SK-N-SH (cell line): ENCODE measurements around the gene ENTR1.

Experiments
- FOXJ3 ChIP-seq: sonication (generic); formaldehyde crosslinking; IDR thresholded peaks from 2 replicates; pipeline ENCODE4 v1.5.1; 2020; ENCODE audit warnings: mild to moderate bottlenecking, missing genetic modification reagents
- RFX5 ChIP-seq: IDR thresholded peaks from 2 replicates; pipeline ENCODE4 v1.6.1; 2012; ENCODE audit warnings: mild to moderate bottlenecking, improper control_type of control experiment, low read length
- SIN3A ChIP-seq: IDR thresholded peaks from 2 replicates; pipeline ENCODE4 v1.6.1; 2012; ENCODE audit warnings: low read depth, mild to moderate bottlenecking, low read length, moderate library complexity, borderline replicate concordance
- TF ChIP-seq, protein P1 (sequence below): fragments of 200-600 bp; sonication (generic); IDR thresholded peaks from 2 replicates; pipeline ENCODE4 v1.6.1; 2017; ENCODE audit warnings: antibody characterized with exemption, mild to moderate bottlenecking, moderate library complexity

DNA sequence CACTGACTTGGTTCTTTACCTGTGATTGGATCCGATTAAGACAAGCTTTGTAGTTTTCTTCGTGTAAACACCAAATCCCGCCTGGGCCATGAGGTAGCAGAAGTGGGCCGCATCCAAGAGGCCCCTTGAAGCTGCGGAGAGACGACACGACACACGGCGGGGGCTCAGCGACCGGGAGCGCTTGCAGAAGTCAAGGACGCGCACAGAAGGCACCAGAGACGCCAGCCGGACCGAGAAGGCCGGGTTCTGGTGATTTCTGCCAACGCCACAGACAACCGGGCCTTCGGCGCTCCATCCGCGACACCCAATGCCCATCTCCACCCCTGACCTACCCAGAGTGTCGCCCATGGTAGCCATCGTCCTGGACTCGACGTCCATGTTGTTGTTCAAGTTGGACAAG, 49.0 kb upstream of the ENTR1 start:
- TF ChIP-seq, protein P1, sequence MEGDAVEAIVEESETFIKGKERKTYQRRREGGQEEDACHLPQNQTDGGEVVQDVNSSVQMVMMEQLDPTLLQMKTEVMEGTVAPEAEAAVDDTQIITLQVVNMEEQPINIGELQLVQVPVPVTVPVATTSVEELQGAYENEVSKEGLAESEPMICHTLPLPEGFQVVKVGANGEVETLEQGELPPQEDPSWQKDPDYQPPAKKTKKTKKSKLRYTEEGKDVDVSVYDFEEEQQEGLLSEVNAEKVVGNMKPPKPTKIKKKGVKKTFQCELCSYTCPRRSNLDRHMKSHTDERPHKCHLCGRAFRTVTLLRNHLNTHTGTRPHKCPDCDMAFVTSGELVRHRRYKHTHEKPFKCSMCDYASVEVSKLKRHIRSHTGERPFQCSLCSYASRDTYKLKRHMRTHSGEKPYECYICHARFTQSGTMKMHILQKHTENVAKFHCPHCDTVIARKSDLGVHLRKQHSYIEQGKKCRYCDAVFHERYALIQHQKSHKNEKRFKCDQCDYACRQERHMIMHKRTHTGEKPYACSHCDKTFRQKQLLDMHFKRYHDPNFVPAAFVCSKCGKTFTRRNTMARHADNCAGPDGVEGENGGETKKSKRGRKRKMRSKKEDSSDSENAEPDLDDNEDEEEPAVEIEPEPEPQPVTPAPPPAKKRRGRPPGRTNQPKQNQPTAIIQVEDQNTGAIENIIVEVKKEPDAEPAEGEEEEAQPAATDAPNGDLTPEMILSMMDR: no peak
- TF ChIP-seq SIN3A (no peak), RFX5 (no peak), FOXJ3 (CRISPR knock-in tag) (no peak)
